HTR-8/SVneo (cell line): ENCODE results near the gene SLC39A7.

ENCODE experiments used
- DNase-seq: peaks from one replicate; pipeline ENCODE4 v3.0.0; 2011; ENCODE audit warnings: low spot score, mixed read lengths; ENCODE audit not compliant: insufficient read length
- FAIRE-seq: peaks from 2 replicates; lab custom pipeline; 2011; peaks lifted over from hg19 to GRCh38; lab: Jason Lieb, UNC

The SLC39A7 gene

DNA sequence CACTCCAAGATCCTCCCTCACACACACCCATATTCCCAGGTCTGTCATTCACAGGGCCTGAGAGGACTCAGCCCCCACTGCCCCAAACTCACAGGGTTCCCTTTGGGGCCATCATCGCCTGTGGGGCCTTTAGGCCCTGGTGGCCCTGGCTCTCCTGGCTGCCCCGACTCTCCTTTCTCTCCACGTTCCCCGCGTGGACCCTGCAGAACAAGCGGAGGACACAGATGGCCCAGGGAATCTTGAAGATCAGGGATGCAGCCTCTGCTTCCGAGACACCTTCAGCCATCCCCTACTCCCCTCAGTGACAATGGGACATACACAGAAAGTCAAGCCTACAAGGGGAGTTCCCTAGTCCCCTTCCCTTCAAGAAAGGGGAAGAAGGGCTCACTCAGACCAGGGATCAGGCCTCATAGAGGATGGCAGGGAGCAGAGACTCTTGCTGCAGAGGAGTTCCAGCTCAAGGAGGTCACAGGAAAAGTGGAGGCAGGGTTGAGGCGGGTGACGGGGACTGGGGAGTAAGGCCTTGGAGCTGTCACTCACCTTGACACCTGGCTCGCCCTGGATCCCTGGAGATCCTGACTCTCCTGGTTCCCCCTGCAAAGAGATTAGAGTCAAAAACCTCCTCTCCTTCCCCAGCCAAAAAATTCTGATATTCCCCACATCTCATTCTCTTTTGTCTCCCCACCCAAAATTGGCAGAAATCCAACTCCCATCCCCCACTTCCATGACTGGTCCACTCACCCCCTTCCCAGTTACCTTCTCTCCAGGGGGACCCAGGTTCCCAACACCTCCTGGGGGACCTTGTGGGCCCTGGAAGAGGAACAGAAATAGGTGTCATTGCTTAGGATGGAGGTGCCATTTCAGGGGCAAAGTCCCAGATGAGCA lies 31.1 kb upstream of the SLC39A7 start:
- no peak for FAIRE-seq
- no peak for DNase-seq

DNA sequence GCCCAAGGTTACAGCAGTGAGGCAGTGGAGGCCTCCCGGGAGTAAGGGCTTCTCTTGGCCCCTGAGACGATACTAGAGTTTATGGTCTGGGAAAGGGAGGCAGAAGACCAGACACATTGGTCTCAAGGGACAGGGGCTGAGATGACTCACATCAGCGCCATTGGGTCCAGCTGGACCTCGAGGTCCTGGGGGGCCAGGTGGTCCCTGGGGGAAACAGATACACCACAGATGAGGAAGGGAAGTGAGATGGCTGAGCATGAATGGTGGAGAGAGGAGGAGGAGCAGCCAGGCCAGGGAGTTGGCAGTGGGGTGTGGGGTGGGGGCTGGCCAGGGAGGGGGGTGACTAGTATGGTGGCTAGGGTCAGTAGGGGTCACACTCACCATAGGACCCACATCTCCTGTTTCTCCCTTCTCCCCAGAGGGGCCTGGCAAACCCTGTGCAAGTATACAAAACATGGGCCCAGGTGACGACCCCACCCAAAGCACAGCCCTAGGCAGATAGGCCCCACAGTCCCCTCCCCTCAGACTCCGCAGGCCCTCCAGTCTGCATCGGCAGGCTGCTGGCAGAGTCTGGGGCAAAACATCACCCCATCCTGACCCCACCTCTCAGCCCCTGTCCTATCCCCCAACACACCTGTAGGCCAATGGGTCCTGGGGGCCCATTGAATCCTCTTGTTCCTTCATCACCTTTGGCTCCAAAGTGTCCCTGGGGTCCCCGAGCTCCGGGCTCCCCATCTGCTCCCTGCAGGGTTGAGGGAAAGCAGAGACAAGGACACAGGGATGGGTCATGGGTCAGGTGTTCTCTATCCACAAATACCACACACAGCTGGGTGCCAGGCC lies 30.3 kb upstream of the SLC39A7 start:
- DNase-seq: no peak

GRCh38 chr6:33171016-33171879 lies 29.4 kb upstream of the SLC39A7 start:
- DNase-seq (no peak), FAIRE-seq (no peak)

More for the DNA sequence above, 30.3 kb upstream of the SLC39A7 start:
- no peak for FAIRE-seq

DNA sequence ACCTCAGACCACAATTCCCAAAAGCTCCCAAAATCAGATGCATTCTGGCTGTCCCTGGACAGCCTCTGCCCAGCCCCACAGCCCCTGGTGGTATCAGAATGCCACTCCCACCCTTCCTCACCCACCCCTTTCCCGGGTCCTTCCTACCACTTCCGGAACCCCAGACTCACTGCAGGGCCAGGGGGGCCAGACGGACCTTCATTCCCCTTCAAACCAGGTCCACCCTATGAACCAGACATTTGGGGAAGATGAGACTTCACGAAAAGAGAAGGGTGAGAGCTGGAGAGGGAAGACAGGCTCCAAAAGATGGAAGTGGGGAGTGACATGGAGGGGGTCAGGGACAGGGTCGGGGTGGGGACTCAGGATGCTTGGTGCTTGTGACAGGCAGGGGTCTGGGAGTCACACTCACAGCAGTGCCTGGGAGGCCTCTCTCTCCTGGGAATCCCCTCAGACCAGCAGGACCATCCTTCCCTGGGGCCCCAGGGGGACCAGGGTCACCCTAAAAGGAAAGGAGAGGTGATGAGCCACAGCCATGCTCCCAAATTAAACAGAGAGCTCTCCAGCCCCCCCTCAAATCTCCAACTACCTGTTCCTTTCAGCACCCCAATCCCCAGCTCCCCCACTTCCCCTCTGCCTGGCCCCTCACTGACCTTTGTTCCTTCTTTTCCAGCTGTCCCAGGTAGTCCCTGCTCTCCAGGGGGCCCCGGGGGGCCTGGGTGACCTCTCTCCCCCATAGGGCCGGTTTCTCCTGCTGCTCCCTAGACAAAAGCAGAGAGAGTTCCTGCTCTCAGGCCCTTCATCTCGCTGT lies 28.6 kb upstream of the SLC39A7 start:
- DNase-seq (no peak), FAIRE-seq (no peak)

DNA sequence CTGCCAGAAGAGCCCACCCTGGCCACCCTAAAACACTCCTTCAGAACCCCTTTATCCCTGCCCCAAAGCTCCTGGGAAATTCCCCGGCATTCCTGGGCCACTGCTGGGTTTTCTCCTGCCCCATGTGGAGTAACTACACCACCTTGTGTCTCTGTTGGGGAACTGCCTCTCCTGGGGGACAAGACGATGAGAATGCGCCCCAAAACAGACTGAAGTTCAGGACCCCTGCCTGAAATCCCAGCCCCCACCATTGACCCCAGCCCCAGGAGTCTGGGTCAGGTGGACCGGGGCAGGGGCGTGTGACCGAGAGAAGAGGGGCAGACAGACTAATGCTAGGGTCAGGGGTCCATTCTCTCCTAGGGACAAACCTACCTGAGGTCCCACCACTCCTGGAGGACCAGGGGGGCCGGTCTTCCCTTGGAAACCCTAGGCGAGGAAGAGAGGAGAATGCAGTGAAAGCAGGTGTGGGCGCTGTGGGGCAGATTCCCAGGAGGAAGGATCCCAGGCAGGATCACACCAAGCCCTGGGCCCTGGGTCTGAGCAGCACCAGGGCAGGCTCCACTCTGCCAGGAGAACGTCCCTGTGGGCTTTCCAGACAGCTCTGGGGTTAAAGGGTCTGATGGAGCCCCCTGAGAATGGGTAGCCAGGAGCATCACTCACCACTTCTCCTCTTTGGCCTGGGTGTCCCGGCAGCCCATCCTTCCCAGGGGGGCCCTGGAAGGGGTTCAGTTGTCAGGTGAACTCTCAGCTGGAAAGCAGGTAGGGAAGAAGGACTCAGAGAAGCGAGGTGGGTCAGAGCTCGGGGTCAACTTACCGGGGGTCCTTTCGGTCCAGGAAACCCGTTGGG lies 27.8 kb upstream of the SLC39A7 start:
- peak; percentile 78 for DNase-seq
- peak; percentile 33 for FAIRE-seq

GRCh38 chr6:33173535-33174180 lies 27.0 kb upstream of the SLC39A7 start:
- FAIRE-seq: no peak
- no peak for DNase-seq

- FAIRE-seq (no peak), DNase-seq (no peak)
Observed at GRCh38 chr6:33174784-33175183, 25.9 kb upstream of the SLC39A7 start.

DNA sequence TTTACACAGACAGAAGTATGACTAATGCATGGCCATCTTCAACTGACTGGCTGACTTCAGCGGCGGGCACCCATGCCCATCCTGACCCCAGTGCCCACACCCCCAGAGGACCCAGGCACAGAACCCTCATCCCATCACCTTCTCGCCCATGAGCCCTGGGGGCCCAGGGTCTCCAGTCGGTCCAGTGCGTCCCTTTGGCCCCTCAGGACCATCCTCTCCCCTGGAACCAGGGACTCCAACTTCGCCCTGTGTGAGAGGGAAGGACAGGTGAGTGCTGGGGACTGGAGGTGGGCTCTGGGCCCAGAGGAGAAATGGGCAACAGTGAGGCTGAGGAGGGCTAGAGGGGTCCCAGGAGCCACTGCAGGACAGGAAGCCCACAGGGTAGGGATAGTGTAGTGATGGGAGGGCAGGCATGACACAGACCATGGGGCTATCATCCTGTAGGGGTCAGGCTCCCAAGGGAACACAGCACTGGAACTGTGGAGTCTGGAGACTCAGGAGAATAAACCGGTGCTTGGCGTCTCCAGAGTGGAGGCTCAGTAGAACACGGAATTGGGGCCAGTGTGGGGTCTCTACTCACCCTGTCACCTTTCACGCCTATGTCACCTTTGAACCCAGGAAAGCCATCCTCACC lies 25.1 kb upstream of the SLC39A7 start:
- DNase-seq: no peak
- FAIRE-seq: no peak

DNA sequence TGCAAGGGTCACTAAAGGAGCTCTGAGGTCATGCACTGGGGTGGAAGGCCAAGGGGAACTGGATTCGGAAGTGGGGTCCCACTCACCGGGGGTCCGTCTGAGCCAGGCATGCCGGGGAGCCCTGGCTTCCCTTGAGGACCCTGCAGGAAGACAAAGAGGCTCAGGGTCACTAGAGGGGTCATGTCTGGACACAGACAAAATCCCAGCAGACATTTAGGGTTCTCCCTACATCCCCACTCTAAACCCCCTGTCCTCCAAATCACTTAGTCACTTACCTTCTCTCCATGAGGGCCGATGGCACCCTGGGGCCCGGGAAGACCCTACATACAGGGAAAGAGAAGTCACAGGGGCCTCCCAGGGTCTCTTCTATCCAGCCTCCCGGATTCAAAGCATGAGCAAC lies 23.8 kb upstream of the SLC39A7 start:
- no peak for FAIRE-seq
- no peak for DNase-seq

GRCh38 chr6:33177552-33178446 lies 22.9 kb upstream of the SLC39A7 start:
- DNase-seq (no peak), FAIRE-seq (no peak)

- FAIRE-seq (no peak), DNase-seq (no peak)
Observed at GRCh38 chr6:33178755-33179475, 21.8 kb upstream of the SLC39A7 start.

- FAIRE-seq (no peak), DNase-seq (no peak)
Observed at GRCh38 chr6:33181141-33181540, 19.5 kb upstream of the SLC39A7 start.

DNA sequence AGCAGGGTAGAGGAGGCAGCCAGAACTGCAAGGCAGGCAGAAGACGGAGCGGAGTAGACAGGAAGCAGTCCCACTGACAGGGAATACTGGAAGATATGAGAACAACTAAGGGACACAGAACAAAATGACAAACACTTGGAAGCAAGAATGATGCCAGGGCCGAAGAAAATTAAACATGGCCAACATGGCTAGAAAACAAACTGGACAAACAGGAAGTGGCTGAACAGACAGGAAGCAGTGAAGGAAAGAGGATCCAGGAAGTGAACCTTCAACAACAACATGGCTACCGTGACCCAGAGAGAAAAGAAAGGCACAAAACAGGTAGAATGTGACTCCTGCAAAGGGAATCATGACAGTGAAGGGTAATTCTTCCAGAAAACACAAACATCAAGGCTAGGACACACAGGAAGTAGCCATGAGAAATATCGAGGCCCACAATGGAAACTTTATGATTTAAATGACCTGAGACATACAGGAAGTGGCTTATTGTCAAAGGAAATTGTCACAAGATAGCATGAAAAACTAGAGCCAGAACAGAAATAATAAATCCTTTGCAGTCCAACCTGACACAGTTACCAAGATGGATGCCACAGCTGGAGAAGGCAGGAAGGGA lies 17.5 kb upstream of the SLC39A7 start:
- DNase-seq: no peak
- FAIRE-seq: no peak

GRCh38 chr6:33185190-33185589 lies 15.5 kb upstream of the SLC39A7 start:
- DNase-seq (no peak), FAIRE-seq (no peak)

DNA sequence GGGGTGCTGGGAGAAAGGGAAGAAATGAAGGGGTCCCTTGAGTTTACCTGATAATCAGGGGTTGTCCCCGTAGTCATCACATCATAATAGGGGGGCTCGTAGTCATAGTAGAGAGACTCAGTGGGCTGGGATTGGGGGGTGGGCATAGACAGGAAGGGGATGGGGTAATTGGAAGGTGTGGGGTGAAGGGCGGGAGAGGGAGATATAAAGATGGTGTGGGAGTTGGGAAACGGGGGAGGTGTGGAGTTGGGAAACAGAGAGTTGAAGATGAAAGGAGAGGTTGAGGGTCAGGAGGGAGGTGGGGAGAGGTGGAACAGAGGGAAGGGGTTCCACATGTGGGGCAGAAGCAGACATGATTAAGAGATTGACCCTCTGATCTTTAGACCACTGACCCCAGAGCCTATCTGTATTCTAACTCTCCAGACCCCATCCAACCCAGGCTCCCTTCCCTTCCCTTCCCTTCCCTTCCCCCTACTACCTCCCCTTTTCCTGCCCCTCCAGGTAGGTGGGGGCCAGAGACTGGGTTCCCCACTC lies 14.9 kb upstream of the SLC39A7 start:
- no peak for FAIRE-seq
- no peak for DNase-seq
